Osteocyte (in vitro differentiated cells): Measurements from ENCODE around the gene NUP188. TPM values are rescaled to one million over a fixed set of nuclear protein-coding genes. Genes with fewer than 3 reads are reported as not detected.

Experiments used
- DNase-seq: peaks from one replicate; pipeline ENCODE4 v3.0.0; 2021; ENCODE audit warnings: mixed read lengths; ENCODE audit not compliant: unreplicated experiment; ENCODE audit errors: extremely low spot score
- H3K27ac Mint-ChIP-seq: one replicate; pipeline ENCODE4 v1.8.0; 2021; ENCODE audit warnings: mild to moderate bottlenecking, mixed read lengths; ENCODE audit not compliant: unreplicated experiment
- H3K27me3 Mint-ChIP-seq: one replicate; pipeline ENCODE4 v1.8.0; 2021; ENCODE audit warnings: mixed read lengths; ENCODE audit not compliant: unreplicated experiment
- H3K36me3 Mint-ChIP-seq: one replicate; pipeline ENCODE4 v1.8.0; 2021; ENCODE audit warnings: mixed read lengths; ENCODE audit not compliant: unreplicated experiment
- H3K4me1 Mint-ChIP-seq: one replicate; pipeline ENCODE4 v1.8.0; 2021; ENCODE audit warnings: mixed read lengths; ENCODE audit not compliant: unreplicated experiment
- H3K4me3 Mint-ChIP-seq: one replicate; pipeline ENCODE4 v1.8.0; 2021; ENCODE audit warnings: mild to moderate bottlenecking, moderate library complexity, mixed read lengths; ENCODE audit not compliant: unreplicated experiment
- H3K9me3 Mint-ChIP-seq: one replicate; pipeline ENCODE4 v1.8.0; 2021; ENCODE audit warnings: mixed read lengths; ENCODE audit not compliant: unreplicated experiment
- CTCF ChIP-seq: fragments of 200-600 bp; sonication (generic); IDR thresholded peaks from 2 replicates; pipeline ENCODE4 v1.5.0; 2021; ENCODE audit warnings: antibody characterized with exemption, mild to moderate bottlenecking, moderate library complexity
- total RNA-seq: library from RNA; stranded (reverse); gene quantifications from 2 replicates; pipeline ENCODE4 v1.2.1, GENCODE V29; 2021

NUP188 gene
- total RNA-seq, 1 donor from 2014 or later, result 44.5 TPM

GRCh38 chr9:128901379-128901778 is 46.1 kb upstream of the NUP188 start:
- Mint-ChIP-seq H3K4me1 (peaks cover 31% of the 10 kb centered on the region), H3K36me3 (peaks cover 3% of the 10 kb centered on the region), H3K27ac (no peak overlapping the region), H3K4me3 (no peak overlapping the region), H3K9me3 (no peaks in the 10 kb centered on the region), H3K27me3 (no peaks in the 10 kb centered on the region)
- no peak for DNase-seq
- TF ChIP-seq CTCF, result no peak

GRCh38 chr9:128901822-128902221 is 45.7 kb upstream of the NUP188 start:
- Mint-ChIP-seq H3K27ac (no peak overlapping the region), H3K27me3 (no peaks in the 10 kb centered on the region), H3K36me3 (peaks cover 3% of the 10 kb centered on the region), H3K4me1 (peaks cover 32% of the 10 kb centered on the region), H3K4me3 (no peak overlapping the region), H3K9me3 (no peaks in the 10 kb centered on the region)
- TF ChIP-seq CTCF, result no peak
- no peak for DNase-seq

- Mint-ChIP-seq H3K36me3 (peaks cover 8% of the 10 kb centered on the region), H3K9me3 (no peaks in the 10 kb centered on the region), H3K27me3 (no peaks in the 10 kb centered on the region), H3K4me3 (no peak overlapping the region), H3K27ac (no peak overlapping the region), H3K4me1 (peaks cover 32% of the 10 kb centered on the region)
- no peak for DNase-seq
- no peak for TF ChIP-seq CTCF
Measured at GRCh38 chr9:128902351-128903078, 45.0 kb upstream of the NUP188 start.

GRCh38 chr9:128903079-128903461 is 44.4 kb upstream of the NUP188 start:
- no peak for TF ChIP-seq CTCF
- Mint-ChIP-seq H3K9me3 (no peaks in the 10 kb centered on the region), H3K27ac (no peak overlapping the region), H3K27me3 (no peaks in the 10 kb centered on the region), H3K4me1 (peaks cover 32% of the 10 kb centered on the region), H3K36me3 (peaks cover 12% of the 10 kb centered on the region), H3K4me3 (no peak overlapping the region)
- no peak for DNase-seq

- Mint-ChIP-seq H3K27ac (peak overlapping the region; percentile 73), H3K27me3 (no peaks in the 10 kb centered on the region), H3K4me1 (peaks cover 29% of the 10 kb centered on the region), H3K4me3 (no peak overlapping the region), H3K36me3 (peaks cover 18% of the 10 kb centered on the region), H3K9me3 (no peaks in the 10 kb centered on the region)
- no peak for DNase-seq
- no peak for TF ChIP-seq CTCF
Measured at GRCh38 chr9:128903871-128904620, 43.5 kb upstream of the NUP188 start.
